Renal cortical epithelial cell (primary cell): ENCODE data around the gene CLDN6. TPM values are rescaled to one million over a fixed set of nuclear protein-coding genes. Genes with fewer than 3 reads are reported as not detected.

Experiments
- DNase-seq: peaks from one replicate; pipeline ENCODE4 v3.0.0-alpha.2; 2011; ENCODE audit warnings: low read depth
- total RNA-seq: library from RNA; depleted of rRNA; stranded (reverse); fragments of >200 nt; gene quantifications from 2 replicates; pipeline ENCODE4 v1.2.3, GENCODE V29; 2014

Gene CLDN6
- total RNA-seq, 1 donor from 2014 or later: 0.70 TPM

- no peak for DNase-seq
Observed at GRCh38 chr16:2971134-2971984, 46.6 kb downstream of the CLDN6 start.

- no peak for DNase-seq
Observed at GRCh38 chr16:2970563-2970962, 47.4 kb downstream of the CLDN6 start.

- peak; percentile 26 for DNase-seq
Observed at GRCh38 chr16:2969545-2970521, 48.1 kb downstream of the CLDN6 start.

DNA sequence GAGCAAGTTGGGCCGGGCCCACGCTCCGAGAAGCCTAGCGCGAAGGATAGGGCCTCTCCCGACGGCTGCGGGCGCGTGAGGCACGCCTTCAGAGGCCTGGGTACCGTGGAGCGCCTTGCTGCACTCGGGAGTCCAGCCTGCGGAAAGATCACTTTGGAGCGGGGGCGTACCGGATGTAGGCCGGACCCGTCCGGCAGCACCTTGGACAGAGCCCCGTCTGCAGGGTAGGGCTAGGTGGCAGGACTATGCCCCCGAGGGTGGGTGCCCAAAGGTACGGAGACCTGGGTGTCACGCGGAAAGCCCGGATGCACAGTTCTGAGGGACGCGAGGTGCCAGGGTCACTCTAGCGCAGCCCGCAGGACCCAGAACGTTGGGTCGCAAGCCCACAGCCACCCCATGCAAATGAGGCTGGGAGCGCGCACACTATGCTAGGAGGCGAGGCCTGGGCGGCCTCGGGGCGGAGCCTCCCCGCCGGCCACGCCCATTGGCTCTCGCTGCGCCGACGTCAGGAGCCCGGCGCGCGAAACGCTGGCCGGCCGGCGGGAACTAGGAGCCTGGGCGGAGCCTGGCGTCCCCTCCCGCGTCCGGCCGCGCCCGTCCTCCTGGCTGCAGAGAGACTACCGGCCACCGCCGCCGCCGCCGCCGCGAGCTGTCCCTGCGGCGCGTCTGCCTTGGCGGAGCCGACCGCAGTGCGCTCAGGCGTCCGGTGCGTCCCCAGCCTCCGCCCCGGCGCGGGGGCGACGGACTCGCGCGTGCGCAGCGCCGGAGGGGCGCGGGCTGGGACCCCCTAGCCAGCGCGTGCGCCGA is 49.0 kb downstream of the CLDN6 start, which contains the start of gene PAQR4:
TSS of gene PAQR4 (plus strand) at position 611 of the 807 bp plus-strand sequence. CDS start 327 bp downstream, outside the sequence.
- peak; percentile 65 for DNase-seq

DNA sequence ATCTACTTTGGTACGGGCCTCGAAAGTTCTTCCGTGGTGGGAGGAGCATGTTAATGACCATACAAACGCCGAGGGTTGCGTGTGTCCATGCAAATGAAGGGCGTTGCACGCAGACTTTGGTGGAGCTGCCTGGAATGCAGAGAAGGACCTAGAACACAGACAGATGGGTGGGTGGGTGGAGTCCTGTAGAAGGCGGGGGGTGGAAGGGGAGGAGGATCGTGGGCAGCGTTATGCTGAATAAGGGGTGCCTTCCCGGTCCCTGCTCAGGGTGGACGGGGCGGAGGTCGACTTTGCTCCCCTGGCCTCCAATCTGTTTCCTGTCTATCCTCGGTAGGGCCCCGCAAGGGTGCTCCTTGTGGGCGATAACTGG is 49.6 kb downstream of the CLDN6 start:
- DNase-seq: no peak

- no peak for DNase-seq
Observed at GRCh38 chr16:2967721-2968161, 50.2 kb downstream of the CLDN6 start.

DNA sequence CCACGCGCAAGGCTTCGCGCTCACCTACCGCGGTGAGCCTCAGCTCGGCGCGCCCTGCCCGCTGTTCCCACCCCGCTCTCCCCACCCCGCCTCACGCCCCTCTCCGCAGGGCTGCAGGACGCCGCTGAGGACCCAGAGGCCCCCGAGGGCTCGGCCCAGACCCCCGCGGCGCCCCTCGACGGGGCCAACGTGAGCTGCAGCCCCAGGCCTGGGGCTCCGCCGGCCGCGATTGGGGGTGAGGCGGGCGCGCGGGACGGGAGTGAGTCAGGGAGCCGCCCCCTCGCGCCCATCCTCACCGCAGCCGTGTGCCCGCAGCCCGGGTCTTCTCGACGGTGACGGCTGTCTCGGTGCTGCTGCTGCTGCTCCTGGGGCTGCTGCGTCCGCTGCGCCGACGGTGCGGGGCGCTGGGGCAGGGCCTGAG is 50.8 kb downstream of the CLDN6 start:
- no peak for DNase-seq

GRCh38 chr16:2966808-2967191 is 51.2 kb downstream of the CLDN6 start:
- no peak for DNase-seq

DNA sequence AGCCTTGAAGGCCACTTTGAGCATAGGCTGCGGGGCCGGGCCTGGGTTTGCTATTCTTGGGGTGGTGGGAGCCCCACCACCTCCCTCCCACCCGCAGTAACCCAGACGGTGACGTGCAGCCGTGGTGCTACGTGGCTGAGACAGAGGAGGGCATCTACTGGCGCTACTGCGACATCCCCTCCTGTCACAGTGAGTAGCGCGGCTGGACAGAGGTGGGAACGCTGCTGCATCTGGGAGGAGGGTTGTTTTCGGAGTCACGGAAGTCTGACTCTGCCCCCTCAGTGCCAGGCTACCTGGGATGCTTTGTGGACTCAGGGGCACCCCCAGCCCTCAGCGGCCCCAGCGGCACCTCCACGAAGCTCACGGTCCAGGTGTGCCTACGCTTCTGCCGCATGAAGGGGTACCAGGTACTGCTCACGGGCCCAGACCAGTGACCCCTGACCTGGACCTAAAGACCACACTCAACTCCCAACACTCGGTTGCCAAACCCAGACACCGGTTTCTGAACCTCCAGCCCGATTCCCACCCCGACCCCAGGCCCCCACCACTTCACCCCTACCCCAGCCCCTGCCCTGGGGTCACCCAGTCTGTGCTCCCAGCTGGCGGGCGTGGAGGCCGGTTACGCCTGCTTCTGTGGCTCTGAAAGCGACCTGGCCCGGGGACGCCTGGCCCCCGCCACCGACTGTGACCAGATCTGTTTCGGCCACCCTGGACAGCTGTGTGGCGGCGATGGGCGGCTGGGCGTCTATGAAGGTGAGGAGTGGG is 51.8 kb downstream of the CLDN6 start:
- no peak for DNase-seq

Other genes with a start within 250 kb of the CLDN6 start
- gene ELOB, start 240.9 kb downstream of the CLDN6 start, total RNA-seq: 239 and 444 TPM in 2 replicates
- not detected in 2 replicates for gene PRSS33, start 230.6 kb downstream of the CLDN6 start, total RNA-seq
- gene PRSS41, start 219.7 kb downstream of the CLDN6 start, total RNA-seq: not detected in 2 replicates
- 1.2 and 3.1 TPM in 2 replicates for gene PRSS21, start 200.9 kb downstream of the CLDN6 start, total RNA-seq
- 0.25 and 1.2 TPM in 2 replicates for gene ZG16B, start 187.9 kb downstream of the CLDN6 start, total RNA-seq
- gene PRSS22, start 160.0 kb downstream of the CLDN6 start, total RNA-seq: 1.8 and 5.4 TPM in 2 replicates
- 39.4 and 39.9 TPM in 2 replicates for gene FLYWCH2, start 135.0 kb downstream of the CLDN6 start, total RNA-seq
- 35.3 and 42.9 TPM in 2 replicates for gene FLYWCH1, start 106.3 kb downstream of the CLDN6 start, total RNA-seq
- gene KREMEN2, start 53.9 kb downstream of the CLDN6 start, total RNA-seq: 0.50 and 1.9 TPM in 2 replicates
- 2.3 and 17.5 TPM in 2 replicates for gene PAQR4, start 48.8 kb downstream of the CLDN6 start, total RNA-seq
- gene PKMYT1, start 37.7 kb downstream of the CLDN6 start, total RNA-seq: 0.55 and 4.5 TPM in 2 replicates
- gene CLDN9, start 5.3 kb downstream of the CLDN6 start, total RNA-seq: 0.20 and 0.35 TPM in 2 replicates
- gene TNFRSF12A, start 2.2 kb upstream of the CLDN6 start, total RNA-seq: 196 and 480 TPM in 2 replicates
- gene HCFC1R1, start 5.8 kb upstream of the CLDN6 start, total RNA-seq: 8.5 and 13.0 TPM in 2 replicates
- 13.5 and 13.7 TPM in 2 replicates for gene THOC6, start 5.9 kb upstream of the CLDN6 start, total RNA-seq
- gene BICDL2, start 18.8 kb upstream of the CLDN6 start, total RNA-seq: 0.30 and 8.3 TPM in 2 replicates
- gene MMP25, start 28.4 kb upstream of the CLDN6 start, total RNA-seq: under 0.01 and 0.10 TPM in 2 replicates
- 261 and 520 TPM in 2 replicates for gene IL32, start 47.5 kb upstream of the CLDN6 start, total RNA-seq
- gene ZSCAN10, start 81.1 kb upstream of the CLDN6 start, total RNA-seq: not detected in 2 replicates
- 15.2 and 20.5 TPM in 2 replicates for gene ZNF205, start 94.4 kb upstream of the CLDN6 start, total RNA-seq
- gene ZNF213, start 116.8 kb upstream of the CLDN6 start, total RNA-seq: 6.1 and 19.3 TPM in 2 replicates
- gene OR1F1, start 170.0 kb upstream of the CLDN6 start, total RNA-seq: not detected in 2 replicates
- gene ZNF200, start 217.0 kb upstream of the CLDN6 start, total RNA-seq: 13.4 and 13.7 TPM in 2 replicates
- gene MEFV, start 238.4 kb upstream of the CLDN6 start, total RNA-seq: 0.10 TPM in 1 of 2 replicates, not detected in the other